GM19240 (cell line): ENCODE measurements around the gene NAXE.
"Not testable (repeated sequence)": the region's sequence is repeated elsewhere in the genome, so short reads cannot be mapped to it uniquely, and the experiment has no call there.

ENCODE experiments used
- DNase-seq: peaks from one replicate; pipeline ENCODE4 v3.0.0; 2011; ENCODE audit warnings: low spot score; ENCODE audit not compliant: insufficient read length

Gene NAXE

GRCh38 chr1:156566436-156566835, 25.1 kb upstream of the NAXE start:
- DNase-seq: no peak

GRCh38 chr1:156571261-156571852, 20.2 kb upstream of the NAXE start:
- no peak for DNase-seq

GRCh38 chr1:156571919-156572662, 19.5 kb upstream of the NAXE start, which contains the start of gene IQGAP3:
TSS of gene IQGAP3 (minus strand) at chr1:156572565. CDS start at chr1:156572529, 36 bp downstream.
- peak; percentile 95 for DNase-seq

- DNase-seq: no peak
These were observed 18.9 kb upstream of the NAXE start for GRCh38 chr1:156572663-156573018.

GRCh38 chr1:156574039-156574633, 17.4 kb upstream of the NAXE start:
- no peak for DNase-seq

- no peak for DNase-seq
These were observed 14.0 kb upstream of the NAXE start for GRCh38 chr1:156577550-156577949.

- no peak for DNase-seq
These were observed 13.5 kb upstream of the NAXE start for GRCh38 chr1:156578055-156578454.

GRCh38 chr1:156579472-156579871, 12.1 kb upstream of the NAXE start, which contains the start of gene TTC24:
TSS of gene TTC24 (plus strand) at chr1:156579723. CDS start at chr1:156581365, 1,642 bp downstream.
- no peak for DNase-seq

- DNase-seq: no peak
These were observed 9.8 kb upstream of the NAXE start for GRCh38 chr1:156581661-156582387.

GRCh38 chr1:156582388-156583017, 9.1 kb upstream of the NAXE start:
- DNase-seq: no peak

GRCh38 chr1:156583821-156584622, 7.6 kb upstream of the NAXE start:
- DNase-seq: peak; percentile 66

- no peak for DNase-seq
These were observed 6.8 kb upstream of the NAXE start for GRCh38 chr1:156584813-156585212.

- DNase-seq: no peak
These were observed 5.3 kb upstream of the NAXE start for GRCh38 chr1:156586323-156586722.

GRCh38 chr1:156586892-156587477, 4.6 kb upstream of the NAXE start:
- DNase-seq: no peak

- not testable (repeated sequence) for DNase-seq
These were observed 3.6 kb upstream of the NAXE start for GRCh38 chr1:156587927-156588326.

GRCh38 chr1:156589546-156589945, 2.0 kb upstream of the NAXE start:
- no peak for DNase-seq

- no peak for DNase-seq
These were observed 1.0 kb upstream of the NAXE start for GRCh38 chr1:156590326-156591180.

GRCh38 chr1:156591181-156591431, 470 bp upstream of the NAXE start:
- DNase-seq: no peak

GRCh38 chr1:156592158-156592909, 758 bp downstream of the NAXE start:
- no peak for DNase-seq
